ENCODE results near the gene PAX2. TPM values are rescaled to one million over a fixed set of nuclear protein-coding genes. Genes with fewer than 3 reads are reported as not detected.

PAX2 gene
- total RNA-seq, 1 donor from 2014 or later: 0.23 TPM

DNA sequence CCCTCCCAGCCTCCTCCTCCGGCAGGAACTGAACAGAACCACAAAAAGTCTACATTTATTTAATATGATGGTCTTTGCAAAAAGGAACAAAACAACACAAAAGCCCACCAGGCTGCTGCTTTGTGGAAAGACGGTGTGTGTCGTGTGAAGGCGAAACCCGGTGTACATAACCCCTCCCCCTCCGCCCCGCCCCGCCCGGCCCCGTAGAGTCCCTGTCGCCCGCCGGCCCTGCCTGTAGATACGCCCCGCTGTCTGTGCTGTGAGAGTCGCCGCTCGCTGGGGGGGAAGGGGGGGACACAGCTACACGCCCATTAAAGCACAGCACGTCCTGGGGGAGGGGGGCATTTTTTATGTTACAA, 83.3 kb downstream of the PAX2 start:
- no peak overlapping the region for H3K27ac Mint-ChIP-seq (ENCODE audit: unreplicated experiment)

GRCh38 chr10:100829097-100829870, 83.9 kb downstream of the PAX2 start:
- H3K4me3 ChIP-seq (ENCODE audit: insufficient read depth, low read depth, low read length): peak overlapping the region; percentile 5
- H3K27ac Mint-ChIP-seq (ENCODE audit: unreplicated experiment): no peak overlapping the region
- TF ChIP-seq, protein P1, sequence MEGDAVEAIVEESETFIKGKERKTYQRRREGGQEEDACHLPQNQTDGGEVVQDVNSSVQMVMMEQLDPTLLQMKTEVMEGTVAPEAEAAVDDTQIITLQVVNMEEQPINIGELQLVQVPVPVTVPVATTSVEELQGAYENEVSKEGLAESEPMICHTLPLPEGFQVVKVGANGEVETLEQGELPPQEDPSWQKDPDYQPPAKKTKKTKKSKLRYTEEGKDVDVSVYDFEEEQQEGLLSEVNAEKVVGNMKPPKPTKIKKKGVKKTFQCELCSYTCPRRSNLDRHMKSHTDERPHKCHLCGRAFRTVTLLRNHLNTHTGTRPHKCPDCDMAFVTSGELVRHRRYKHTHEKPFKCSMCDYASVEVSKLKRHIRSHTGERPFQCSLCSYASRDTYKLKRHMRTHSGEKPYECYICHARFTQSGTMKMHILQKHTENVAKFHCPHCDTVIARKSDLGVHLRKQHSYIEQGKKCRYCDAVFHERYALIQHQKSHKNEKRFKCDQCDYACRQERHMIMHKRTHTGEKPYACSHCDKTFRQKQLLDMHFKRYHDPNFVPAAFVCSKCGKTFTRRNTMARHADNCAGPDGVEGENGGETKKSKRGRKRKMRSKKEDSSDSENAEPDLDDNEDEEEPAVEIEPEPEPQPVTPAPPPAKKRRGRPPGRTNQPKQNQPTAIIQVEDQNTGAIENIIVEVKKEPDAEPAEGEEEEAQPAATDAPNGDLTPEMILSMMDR (IDR thresholded peaks at IDR 0.05; ENCODE audit: insufficient read depth, low read depth, low read length): no peak
- peak; percentile 79 for TF ChIP-seq EZH2 (IDR thresholded peaks at IDR 0.05; ENCODE audit: insufficient read depth, low read length)

More for the DNA sequence above, 83.3 kb downstream of the PAX2 start:
- Histone ChIP-seq H2AFZ (ENCODE audit: low read depth, low read length) (no peak overlapping the region), H3K4me3 (ENCODE audit: insufficient read depth, low read depth, low read length) (no peak overlapping the region), H3K4me1 (ENCODE audit: insufficient read depth, low read length) (peaks cover 9% of the 10 kb centered on the region), H4K20me1 (ENCODE audit: insufficient read depth, low read length) (no peaks in the 10 kb centered on the region), H3K79me2 (ENCODE audit: insufficient read depth, low read length) (no peaks in the 10 kb centered on the region), H3K36me3 (ENCODE audit: insufficient read depth, low read length) (no peaks in the 10 kb centered on the region), H3K27ac (ENCODE audit: low read depth, low read length) (no peak overlapping the region), H3K9me3 (ENCODE audit: insufficient read depth, low read depth, low read length) (peaks cover 4% of the 10 kb centered on the region), H3K9ac (ENCODE audit: low read length) (no peak overlapping the region), H3K4me2 (ENCODE audit: low read length) (peak overlapping the region; percentile 79), H3K27me3 (ENCODE audit: insufficient read depth, low read length) (peaks cover 85% of the 10 kb centered on the region)
- peaks cover 3% of the 10 kb centered on the region for H3K36me3 Mint-ChIP-seq (ENCODE audit: low read depth, unreplicated experiment)
- TF ChIP-seq, protein P1 (IDR thresholded peaks at IDR 0.05; ENCODE audit: insufficient read depth, low read depth, low read length): no peak
- DNase-seq (ENCODE audit: low read depth): no peak
- peak overlapping the region; percentile 54 for H3K4me3 Mint-ChIP-seq (ENCODE audit: unreplicated experiment)
- H3K4me1 Mint-ChIP-seq (ENCODE audit: low read depth, unreplicated experiment): peaks cover 4% of the 10 kb centered on the region
- H3K27me3 Mint-ChIP-seq (ENCODE audit: low read depth, unreplicated experiment): peaks cover 88% of the 10 kb centered on the region
- no peak for FAIRE-seq
- peaks cover 11% of the 10 kb centered on the region for H3K9me3 Mint-ChIP-seq (ENCODE audit: unreplicated experiment)

More at GRCh38 chr10:100829097-100829870, 83.9 kb downstream of the PAX2 start:
- no peak for DNase-seq (ENCODE audit: low read depth)
- Histone ChIP-seq H3K9ac (ENCODE audit: low read length) (no peak overlapping the region), H3K79me2 (ENCODE audit: insufficient read depth, low read length) (no peaks in the 10 kb centered on the region), H3K4me2 (ENCODE audit: low read length) (peak overlapping the region; percentile 79), H3K27ac (ENCODE audit: low read depth, low read length) (no peak overlapping the region), H3K36me3 (ENCODE audit: insufficient read depth, low read length) (no peaks in the 10 kb centered on the region), H2AFZ (ENCODE audit: low read depth, low read length) (peak overlapping the region; percentile 47), H3K27me3 (ENCODE audit: insufficient read depth, low read length) (peaks cover 87% of the 10 kb centered on the region), H3K4me1 (ENCODE audit: insufficient read depth, low read length) (peaks cover 9% of the 10 kb centered on the region), H3K9me3 (ENCODE audit: insufficient read depth, low read depth, low read length) (peaks cover 4% of the 10 kb centered on the region), H4K20me1 (ENCODE audit: insufficient read depth, low read length) (no peaks in the 10 kb centered on the region)
- peaks cover 4% of the 10 kb centered on the region for H3K4me1 Mint-ChIP-seq (ENCODE audit: low read depth, unreplicated experiment)
- peaks cover 11% of the 10 kb centered on the region for H3K9me3 Mint-ChIP-seq (ENCODE audit: unreplicated experiment)
- H3K27me3 Mint-ChIP-seq (ENCODE audit: low read depth, unreplicated experiment): peaks cover 86% of the 10 kb centered on the region
- no peak for FAIRE-seq
- H3K4me3 Mint-ChIP-seq (ENCODE audit: unreplicated experiment): no peak overlapping the region
- H3K36me3 Mint-ChIP-seq (ENCODE audit: low read depth, unreplicated experiment): peaks cover 3% of the 10 kb centered on the region

Data from astrocyte (in vitro differentiated cells and primary cell).